Activated CD8-positive, alpha-beta memory T cell treated with anti-CD3 and anti-CD28 coated beads, Interleukin-2, amount 50 U/mL, for 1 hour (primary cell): ENCODE data around the gene KCNQ4.

Source experiments
- DNase-seq: peaks from one replicate; pipeline ENCODE4 v3.0.0-alpha.2; 2020; ENCODE audit errors: extremely low read depth

The KCNQ4 gene

GRCh38 chr1:40840526-40841323 lies 57.1 kb downstream of the KCNQ4 start:
- DNase-seq, result no peak

GRCh38 chr1:40841602-40842001 lies 58.0 kb downstream of the KCNQ4 start:
- no peak for DNase-seq

- no peak for DNase-seq
Measured at GRCh38 chr1:40842207-40842606, 58.6 kb downstream of the KCNQ4 start.

- no peak for DNase-seq
Measured at GRCh38 chr1:40842691-40843090, 59.1 kb downstream of the KCNQ4 start.

GRCh38 chr1:40844079-40844478 lies 60.5 kb downstream of the KCNQ4 start:
- DNase-seq, result no peak

- DNase-seq, result no peak
Measured at GRCh38 chr1:40844887-40845878, 61.6 kb downstream of the KCNQ4 start.

GRCh38 chr1:40845895-40846294 lies 62.3 kb downstream of the KCNQ4 start:
- DNase-seq, result no peak

- no peak for DNase-seq
Measured at GRCh38 chr1:40847023-40847745, 63.6 kb downstream of the KCNQ4 start.

- DNase-seq, result no peak
Measured at GRCh38 chr1:40848530-40849189, 65.1 kb downstream of the KCNQ4 start.

- peak; percentile 21 for DNase-seq
Measured at GRCh38 chr1:40849801-40850592, 66.4 kb downstream of the KCNQ4 start.

GRCh38 chr1:40851643-40852042 lies 68.1 kb downstream of the KCNQ4 start:
- DNase-seq, result no peak

- no peak for DNase-seq
Measured at GRCh38 chr1:40853113-40853884, 69.7 kb downstream of the KCNQ4 start.

- no peak for DNase-seq
Measured at GRCh38 chr1:40853885-40854170, 70.2 kb downstream of the KCNQ4 start.

- no peak for DNase-seq
Measured at GRCh38 chr1:40855513-40855912, 71.9 kb downstream of the KCNQ4 start.

GRCh38 chr1:40856116-40856515 lies 72.5 kb downstream of the KCNQ4 start:
- no peak for DNase-seq

- no peak for DNase-seq
Measured at GRCh38 chr1:40856656-40857302, 73.2 kb downstream of the KCNQ4 start.

- DNase-seq, result no peak
Measured at GRCh38 chr1:40857737-40858136, 74.2 kb downstream of the KCNQ4 start.

GRCh38 chr1:40858856-40859416 lies 75.3 kb downstream of the KCNQ4 start:
- DNase-seq, result no peak

- no peak for DNase-seq
Measured at GRCh38 chr1:40860706-40861223, 77.2 kb downstream of the KCNQ4 start.
